ENCODE measurements around the gene FAM83G.

The FAM83G gene

GRCh38 chr17:18981335-18981641 lies 23.3 kb downstream of the FAM83G start:
- H3K4me2 ChIP-seq (ENCODE audit: low read length) = no peak overlapping the region
- H2BK15ac ChIP-seq (replicated peaks; ENCODE audit: low read depth) = no peak overlapping the region
- H3K4me3 ChIP-seq (ENCODE audit: low read length) = no peak overlapping the region
- no peaks in the 10 kb centered on the region for H3K79me2 ChIP-seq (ENCODE audit: control insufficient read depth, insufficient read depth, low read length)
- peaks cover 6% of the 10 kb centered on the region for H3K36me3 ChIP-seq (ENCODE audit: control insufficient read depth, insufficient read depth, low read length)
- H4K8ac ChIP-seq (ENCODE audit: low read depth, low read length) = no peak overlapping the region
- no peak overlapping the region for H3K27ac ChIP-seq (ENCODE audit: low read depth, low read length)
- H3K9ac ChIP-seq (ENCODE audit: low read length) = no peak overlapping the region
- H3K23ac ChIP-seq (ENCODE audit: low read length) = no peak overlapping the region
- no peak overlapping the region for H3K18ac ChIP-seq (ENCODE audit: low read length)
- no peak for DNase-seq
- no peak overlapping the region for H2BK120ac ChIP-seq (ENCODE audit: low read depth, low read length)
- H4K5ac ChIP-seq (ENCODE audit: low read length) = no peak overlapping the region
- no CpG with 5 or more reads among the region's 6 CpGs for WGBS (ENCODE audit: extremely low coverage, insufficient coverage, low lambda C conversion rate)
- H3K4me1 ChIP-seq (ENCODE audit: control insufficient read depth, low read depth, low read length) = no peaks in the 10 kb centered on the region
- H2BK5ac ChIP-seq (ENCODE audit: low read length) = no peak overlapping the region
- H3K27me3 ChIP-seq (ENCODE audit: insufficient read depth, low read length, poor library complexity) = no peaks in the 10 kb centered on the region
- H2AK5ac ChIP-seq (ENCODE audit: low read length) = no peak overlapping the region
- no peaks in the 10 kb centered on the region for H3K79me1 ChIP-seq (ENCODE audit: low read length)
- H3K56ac ChIP-seq (ENCODE audit: low read length) = peak overlapping the region; percentile 15
- H3K4ac ChIP-seq (ENCODE audit: low read depth, low read length) = no peak overlapping the region

GRCh38 chr17:18980682-18981334 lies 23.8 kb downstream of the FAM83G start:
- H3K23ac ChIP-seq (ENCODE audit: low read length) = no peak overlapping the region
- no peak overlapping the region for H3K56ac ChIP-seq (ENCODE audit: low read length)
- H4K5ac ChIP-seq (ENCODE audit: low read length) = no peak overlapping the region
- no peak overlapping the region for H3K18ac ChIP-seq (ENCODE audit: low read length)
- DNase-seq = peak; percentile 72
- H2BK5ac ChIP-seq (ENCODE audit: low read length) = no peak overlapping the region
- H3K79me1 ChIP-seq (ENCODE audit: low read length) = no peaks in the 10 kb centered on the region
- peaks cover 6% of the 10 kb centered on the region for H3K36me3 ChIP-seq (ENCODE audit: control insufficient read depth, insufficient read depth, low read length)
- no peak overlapping the region for H3K9ac ChIP-seq (ENCODE audit: low read length)
- no peak overlapping the region for H2AK5ac ChIP-seq (ENCODE audit: low read length)
- no peaks in the 10 kb centered on the region for H3K79me2 ChIP-seq (ENCODE audit: control insufficient read depth, insufficient read depth, low read length)
- no peak overlapping the region for H3K4me2 ChIP-seq (ENCODE audit: low read length)
- no peak overlapping the region for H3K27ac ChIP-seq (ENCODE audit: low read depth, low read length)
- no peak overlapping the region for H2BK15ac ChIP-seq (replicated peaks; ENCODE audit: low read depth)
- no peak overlapping the region for H2BK120ac ChIP-seq (ENCODE audit: low read depth, low read length)
- WGBS (ENCODE audit: extremely low coverage, insufficient coverage, low lambda C conversion rate) = no CpG with 5 or more reads among the region's 13 CpGs
- H3K4me3 ChIP-seq (ENCODE audit: low read length) = no peak overlapping the region
- no peaks in the 10 kb centered on the region for H3K27me3 ChIP-seq (ENCODE audit: insufficient read depth, low read length, poor library complexity)
- no peaks in the 10 kb centered on the region for H3K4me1 ChIP-seq (ENCODE audit: control insufficient read depth, low read depth, low read length)
- H3K4ac ChIP-seq (ENCODE audit: low read depth, low read length) = no peak overlapping the region
- H4K8ac ChIP-seq (ENCODE audit: low read depth, low read length) = no peak overlapping the region

- H3K27me3 ChIP-seq (ENCODE audit: insufficient read depth, low read length, poor library complexity) = no peaks in the 10 kb centered on the region
- no peak overlapping the region for H3K9ac ChIP-seq (ENCODE audit: low read length)
- no peaks in the 10 kb centered on the region for H3K79me2 ChIP-seq (ENCODE audit: control insufficient read depth, insufficient read depth, low read length)
- no peak overlapping the region for H3K56ac ChIP-seq (ENCODE audit: low read length)
- no peak overlapping the region for H2AK5ac ChIP-seq (ENCODE audit: low read length)
- H3K18ac ChIP-seq (ENCODE audit: low read length) = no peak overlapping the region
- H3K23ac ChIP-seq (ENCODE audit: low read length) = no peak overlapping the region
- H3K36me3 ChIP-seq (ENCODE audit: control insufficient read depth, insufficient read depth, low read length) = peaks cover 6% of the 10 kb centered on the region
- no peak overlapping the region for H2BK120ac ChIP-seq (ENCODE audit: low read depth, low read length)
- no peak overlapping the region for H3K4me3 ChIP-seq (ENCODE audit: low read length)
- H2BK5ac ChIP-seq (ENCODE audit: low read length) = no peak overlapping the region
- H3K27ac ChIP-seq (ENCODE audit: low read depth, low read length) = no peak overlapping the region
- no peak overlapping the region for H4K5ac ChIP-seq (ENCODE audit: low read length)
- no CpG with 5 or more reads among the region's 17 CpGs for WGBS (ENCODE audit: extremely low coverage, insufficient coverage, low lambda C conversion rate)
- no peak overlapping the region for H3K4ac ChIP-seq (ENCODE audit: low read depth, low read length)
- no peak for DNase-seq
- H3K4me1 ChIP-seq (ENCODE audit: control insufficient read depth, low read depth, low read length) = no peaks in the 10 kb centered on the region
- H2BK15ac ChIP-seq (replicated peaks; ENCODE audit: low read depth) = no peak overlapping the region
- no peaks in the 10 kb centered on the region for H3K79me1 ChIP-seq (ENCODE audit: low read length)
- no peak overlapping the region for H4K8ac ChIP-seq (ENCODE audit: low read depth, low read length)
- H3K4me2 ChIP-seq (ENCODE audit: low read length) = no peak overlapping the region
These were observed 25.9 kb downstream of the FAM83G start for GRCh38 chr17:18978655-18979054.

- no CpG with 5 or more reads among the region's 13 CpGs for WGBS (ENCODE audit: extremely low coverage, insufficient coverage, low lambda C conversion rate)
- H2BK5ac ChIP-seq (ENCODE audit: low read length) = no peak overlapping the region
- no peak overlapping the region for H3K4ac ChIP-seq (ENCODE audit: low read depth, low read length)
These were observed 26.5 kb downstream of the FAM83G start for GRCh38 chr17:18978050-18978449.

GRCh38 chr17:18977646-18978045 lies 26.9 kb downstream of the FAM83G start:
- H2BK15ac ChIP-seq (replicated peaks; ENCODE audit: low read depth) = no peak overlapping the region
- H3K23ac ChIP-seq (ENCODE audit: low read length) = no peak overlapping the region
- no peaks in the 10 kb centered on the region for H3K79me1 ChIP-seq (ENCODE audit: low read length)
- no peak overlapping the region for H3K4me2 ChIP-seq (ENCODE audit: low read length)
- no CpG with 5 or more reads among the region's 19 CpGs for WGBS (ENCODE audit: extremely low coverage, insufficient coverage, low lambda C conversion rate)
- no peak overlapping the region for H2AK5ac ChIP-seq (ENCODE audit: low read length)
- no peak overlapping the region for H4K8ac ChIP-seq (ENCODE audit: low read depth, low read length)
- H3K36me3 ChIP-seq (ENCODE audit: control insufficient read depth, insufficient read depth, low read length) = peaks cover 6% of the 10 kb centered on the region
- no peaks in the 10 kb centered on the region for H3K79me2 ChIP-seq (ENCODE audit: control insufficient read depth, insufficient read depth, low read length)
- no peaks in the 10 kb centered on the region for H3K27me3 ChIP-seq (ENCODE audit: insufficient read depth, low read length, poor library complexity)
- DNase-seq = no peak
- no peak overlapping the region for H3K18ac ChIP-seq (ENCODE audit: low read length)
- no peak overlapping the region for H3K27ac ChIP-seq (ENCODE audit: low read depth, low read length)
- no peak overlapping the region for H3K4me3 ChIP-seq (ENCODE audit: low read length)
- H3K4me1 ChIP-seq (ENCODE audit: control insufficient read depth, low read depth, low read length) = no peaks in the 10 kb centered on the region
- H3K4ac ChIP-seq (ENCODE audit: low read depth, low read length) = no peak overlapping the region
- no peak overlapping the region for H2BK120ac ChIP-seq (ENCODE audit: low read depth, low read length)
- no peak overlapping the region for H2BK5ac ChIP-seq (ENCODE audit: low read length)
- H3K9ac ChIP-seq (ENCODE audit: low read length) = no peak overlapping the region
- no peak overlapping the region for H4K5ac ChIP-seq (ENCODE audit: low read length)
- no peak overlapping the region for H3K56ac ChIP-seq (ENCODE audit: low read length)

More at GRCh38 chr17:18978050-18978449, 26.5 kb downstream of the FAM83G start:
- H3K36me3 ChIP-seq (ENCODE audit: control insufficient read depth, insufficient read depth, low read length) = peaks cover 6% of the 10 kb centered on the region
- H3K79me2 ChIP-seq (ENCODE audit: control insufficient read depth, insufficient read depth, low read length) = no peaks in the 10 kb centered on the region
- no peak overlapping the region for H3K56ac ChIP-seq (ENCODE audit: low read length)
- no peaks in the 10 kb centered on the region for H3K79me1 ChIP-seq (ENCODE audit: low read length)
- H2AK5ac ChIP-seq (ENCODE audit: low read length) = no peak overlapping the region
- no peaks in the 10 kb centered on the region for H3K4me1 ChIP-seq (ENCODE audit: control insufficient read depth, low read depth, low read length)
- H3K27ac ChIP-seq (ENCODE audit: low read depth, low read length) = no peak overlapping the region
- H3K23ac ChIP-seq (ENCODE audit: low read length) = no peak overlapping the region
- H2BK120ac ChIP-seq (ENCODE audit: low read depth, low read length) = no peak overlapping the region
- H4K8ac ChIP-seq (ENCODE audit: low read depth, low read length) = no peak overlapping the region
- H3K9ac ChIP-seq (ENCODE audit: low read length) = no peak overlapping the region
- no peak overlapping the region for H2BK15ac ChIP-seq (replicated peaks; ENCODE audit: low read depth)
- no peak overlapping the region for H3K4me3 ChIP-seq (ENCODE audit: low read length)
- no peak overlapping the region for H4K5ac ChIP-seq (ENCODE audit: low read length)
- no peak overlapping the region for H3K18ac ChIP-seq (ENCODE audit: low read length)
- no peaks in the 10 kb centered on the region for H3K27me3 ChIP-seq (ENCODE audit: insufficient read depth, low read length, poor library complexity)
- no peak overlapping the region for H3K4me2 ChIP-seq (ENCODE audit: low read length)
- no peak for DNase-seq

- no peak overlapping the region for H2AK5ac ChIP-seq (ENCODE audit: low read length)
- H3K4me1 ChIP-seq (ENCODE audit: control insufficient read depth, low read depth, low read length) = no peaks in the 10 kb centered on the region
- H3K79me2 ChIP-seq (ENCODE audit: control insufficient read depth, insufficient read depth, low read length) = no peaks in the 10 kb centered on the region
- H2BK5ac ChIP-seq (ENCODE audit: low read length) = no peak overlapping the region
- no peak overlapping the region for H2BK120ac ChIP-seq (ENCODE audit: low read depth, low read length)
- H3K18ac ChIP-seq (ENCODE audit: low read length) = no peak overlapping the region
- no peak overlapping the region for H3K56ac ChIP-seq (ENCODE audit: low read length)
- DNase-seq = no peak
- H3K27ac ChIP-seq (ENCODE audit: low read depth, low read length) = no peak overlapping the region
- no peak overlapping the region for H4K8ac ChIP-seq (ENCODE audit: low read depth, low read length)
- H3K23ac ChIP-seq (ENCODE audit: low read length) = no peak overlapping the region
- H3K79me1 ChIP-seq (ENCODE audit: low read length) = no peaks in the 10 kb centered on the region
- WGBS (ENCODE audit: extremely low coverage, insufficient coverage, low lambda C conversion rate) = no CpG with 5 or more reads among the region's 4 CpGs
- H2BK15ac ChIP-seq (replicated peaks; ENCODE audit: low read depth) = no peak overlapping the region
- H3K27me3 ChIP-seq (ENCODE audit: insufficient read depth, low read length, poor library complexity) = no peaks in the 10 kb centered on the region
- H4K5ac ChIP-seq (ENCODE audit: low read length) = no peak overlapping the region
- H3K4ac ChIP-seq (ENCODE audit: low read depth, low read length) = no peak overlapping the region
- H3K9ac ChIP-seq (ENCODE audit: low read length) = no peak overlapping the region
- peaks cover 6% of the 10 kb centered on the region for H3K36me3 ChIP-seq (ENCODE audit: control insufficient read depth, insufficient read depth, low read length)
- no peak overlapping the region for H3K4me2 ChIP-seq (ENCODE audit: low read length)
- H3K4me3 ChIP-seq (ENCODE audit: low read length) = no peak overlapping the region
These were observed 27.5 kb downstream of the FAM83G start for GRCh38 chr17:18977021-18977420.
